HepG2 (cell line): ENCODE measurements around the gene ZFAND2B. TPM values are rescaled to one million over a fixed set of nuclear protein-coding genes. Genes with fewer than 3 reads are reported as not detected.

ENCODE experiments used
- ARID3A ChIP-seq: IDR thresholded peaks from 2 replicates; pipeline ENCODE4 v1.6.1; 2012; ENCODE audit warnings: low read depth, low read length, improper control_type of control experiment
- ATF4 ChIP-seq, 2 experiments: fragments of 450-650 bp in 1 of 2; sonication (generic) in 1 of 2; formaldehyde crosslinking; IDR thresholded peaks; 2 replicates each; pipeline versions ENCODE4 v1.5.0 to v1.8.0; 2020 to 2022; ENCODE audit warnings: mild to moderate bottlenecking in 1 of 2, missing genetic modification reagents in 1 of 2
- ATM ChIP-seq: fragments of 450-650 bp; IDR thresholded peaks from 2 replicates; pipeline ENCODE4 v1.7.1; 2017; ENCODE audit warnings: mild to moderate bottlenecking, borderline replicate concordance
- BORCS8-MEF2B ChIP-seq: sonication (generic); formaldehyde crosslinking; IDR thresholded peaks from 2 replicates; pipeline ENCODE4 v1.8.0; 2022; ENCODE audit warnings: mild to moderate bottlenecking, missing genetic modification reagents
- ETV6 ChIP-seq: sonication (generic); formaldehyde crosslinking; conservative IDR thresholded peaks from 2 replicates; pipeline ENCODE4 v1.4.0; 2020; ENCODE audit warnings: missing genetic modification reagents
- EZH2 ChIP-seq: conservative IDR thresholded peaks from 2 replicates; pipeline ENCODE4 v1.6.1; 2012; ENCODE audit warnings: mild to moderate bottlenecking, low read depth, low read length, moderate library complexity
- GTF3A ChIP-seq: sonication (generic); formaldehyde crosslinking; conservative IDR thresholded peaks from 2 replicates; pipeline ENCODE4 v1.4.0; 2020; ENCODE audit warnings: mild to moderate bottlenecking, missing genetic modification reagents
- HOXD1 ChIP-seq: sonication (generic); formaldehyde crosslinking; IDR thresholded peaks from 2 replicates; pipeline ENCODE4 v1.5.0; 2020; ENCODE audit warnings: missing genetic modification reagents
- MBD4 ChIP-seq: IDR thresholded peaks from 2 replicates; pipeline ENCODE4 v1.6.1; 2012; ENCODE audit warnings: low read length, inconsistent platforms, borderline replicate concordance
- SIX1 ChIP-seq: sonication (generic); formaldehyde crosslinking; IDR thresholded peaks from 2 replicates; pipeline ENCODE4 v1.4.0; 2020; ENCODE audit warnings: missing genetic modification reagents, borderline replicate concordance
- SMAD9 ChIP-seq: sonication (generic); formaldehyde crosslinking; IDR thresholded peaks from 2 replicates; pipeline ENCODE4 v1.5.1; 2020; ENCODE audit warnings: mild to moderate bottlenecking, missing genetic modification reagents
- SNAPC5 ChIP-seq: sonication (generic); formaldehyde crosslinking; IDR thresholded peaks from 2 replicates; pipeline ENCODE4 v1.8.1; 2023; ENCODE audit warnings: mild to moderate bottlenecking, missing genetic modification reagents, borderline replicate concordance
- ZBTB33 ChIP-seq: sonication (generic); formaldehyde crosslinking; IDR thresholded peaks from 2 replicates; pipeline ENCODE4 v1.4.0; 2020; ENCODE audit warnings: missing genetic modification reagents
- ZFP36L2 ChIP-seq: sonication (generic); formaldehyde crosslinking; IDR thresholded peaks from 2 replicates; pipeline ENCODE4 v1.4.0; 2020; ENCODE audit warnings: missing genetic modification reagents
- ZNF142 ChIP-seq: sonication (generic); formaldehyde crosslinking; IDR thresholded peaks from 2 replicates; pipeline ENCODE4 v1.4.0; 2020; ENCODE audit warnings: missing genetic modification reagents
- ZNF24 ChIP-seq: fragments of 450-650 bp; IDR thresholded peaks from 2 replicates; pipeline ENCODE4 v1.6.1; 2017; ENCODE audit warnings: antibody characterized with exemption, mild to moderate bottlenecking
- ZNF441 ChIP-seq: sonication (generic); formaldehyde crosslinking; IDR thresholded peaks from 2 replicates; pipeline ENCODE4 v1.7.0; 2021; ENCODE audit warnings: missing genetic modification reagents, borderline replicate concordance
- ZNF543 ChIP-seq: sonication (generic); formaldehyde crosslinking; IDR thresholded peaks from 2 replicates; pipeline ENCODE4 v1.4.0; 2020; ENCODE audit warnings: mild to moderate bottlenecking, missing genetic modification reagents
- ZNF616 ChIP-seq: sonication (generic); formaldehyde crosslinking; IDR thresholded peaks from 2 replicates; pipeline ENCODE4 v1.5.0; 2020; ENCODE audit warnings: low read depth, mild to moderate bottlenecking, missing genetic modification reagents
- polyA plus RNA-seq, 8 experiments: library from polyadenylated mRNA; depleted of rRNA in 3 of 8; stranded (reverse) in 7 of 8; unstranded in 1 of 8; fragments of >200 nt; fragmentation: Illumina TruSeq in 4 of 8; extraction: Trizol in 4 of 8; gene quantifications; 2 replicates each; pipeline versions ENCODE4 v1.2.1 to v1.2.3, GENCODE V29; 2011 to 2016; ENCODE audit warnings: low read depth in 4 of 8, missing spikeins in 1 of 8, mixed read lengths in 1 of 8; ENCODE audit not compliant: insufficient read depth in 1 of 8
- total RNA-seq, 5 experiments: library from RNA; depleted of rRNA; stranded (reverse); fragments of >200 nt; fragmentation: Illumina TruSeq; extraction: Trizol; gene quantifications; 2 replicates each; pipeline ENCODE4 v1.2.3, GENCODE V29; 2016; ENCODE audit warnings: low read depth in 1 of 5

Gene ZFAND2B
- total and polyA plus RNA-seq, 2 of the 13 experiments (the other 11 are each of a cell fraction or from before 2014, with no cell fraction given): 53.3 to 115 TPM

GRCh38 chr2:219230059-219230540 is 23.5 kb downstream of the ZFAND2B start (continued):
- TF ChIP-seq ZNF142 (CRISPR knock-in tag): no peak; the same call in 1 of the 2 replicates
- no peak for TF ChIP-seq SIX1 (CRISPR knock-in tag)
- no peak for TF ChIP-seq ATM
- no peak for TF ChIP-seq BORCS8-MEF2B
- no peak for TF ChIP-seq MBD4
- TF ChIP-seq ARID3A: no peak
- peak; percentile 58; the same call in 1 of the 2 replicates for TF ChIP-seq ZNF616 (CRISPR knock-in tag)
- no peak; the same call in 1 of the 2 replicates for TF ChIP-seq SMAD9 (CRISPR knock-in tag)
- TF ChIP-seq ETV6 (CRISPR knock-in tag): no peak
- no peak for TF ChIP-seq ZBTB33 (CRISPR knock-in tag)
- TF ChIP-seq ZNF441 (CRISPR knock-in tag): no peak
- TF ChIP-seq ZFP36L2 (CRISPR knock-in tag): no peak
- TF ChIP-seq SNAPC5 (CRISPR knock-in tag): no peak
- TF ChIP-seq ATF4 (CRISPR knock-in tag; IDR thresholded peaks at IDR 0.05): no peak
- TF ChIP-seq GTF3A (CRISPR knock-in tag): no peak
- TF ChIP-seq ZNF543 (CRISPR knock-in tag): no peak; the same call in 1 of the 2 replicates
- peak; percentile 14; the same call in 1 of the 2 replicates for TF ChIP-seq HOXD1 (CRISPR knock-in tag)
- TF ChIP-seq ZNF24: no peak
- no peak for TF ChIP-seq EZH2
